Lower leg skin (tissue), 4 donors: ENCODE results near the gene MMP24. TPM values are rescaled to one million over a fixed set of nuclear protein-coding genes. Genes with fewer than 3 reads are reported as not detected.
"Not testable (repeated sequence)": the region's sequence is repeated elsewhere in the genome, so short reads cannot be mapped to it uniquely, and the experiment has no call there.

ENCODE experiments used
- DNase-seq, 2 donors: peaks; one replicate each; pipeline ENCODE4 v3.0.0-alpha.2; 2019; ENCODE audit warnings: low spot score in 2 of 2
- H3K4me3 ChIP-seq: fragments of 200-600 bp; sonication (generic); 2 replicates; pipeline ENCODE4 v1.5.1; 2017; ENCODE audit warnings: mild to moderate bottlenecking, low read depth; ENCODE audit not compliant: poor library complexity, severe bottlenecking
- CTCF ChIP-seq, 3 donors: fragments of 450-650 bp; IDR thresholded peaks; one replicate each; pipeline ENCODE4 v1.5.1; 2016; ENCODE audit warnings: antibody characterized with exemption in 3 of 3, mild to moderate bottlenecking in 3 of 3, moderate library complexity in 2 of 3
- POLR2A ChIP-seq, 2 donors: fragments of 450-650 bp; IDR thresholded peaks; one replicate each; pipeline ENCODE4 v1.6.1; 2016 to 2017; ENCODE audit warnings: antibody characterized with exemption in 2 of 2, mild to moderate bottlenecking in 1 of 2, moderate library complexity in 1 of 2
- WGBS, 2 donors: methylation state at CpG; one replicate each; pipeline ENCODE4 v1.1.5; 2018; 5-methylcytosine and 5-hydroxymethylcytosine counted together
- intact Hi-C: fragments of 100-400 bp; cut with DNase I; formaldehyde crosslinking; loops from one replicate; pipeline ENCODE4 v1.15.0; 2023; ENCODE audit warnings: low total_unique reads
- total RNA-seq, 4 donors: library from RNA; depleted of rRNA; stranded (reverse); fragments of >200 nt; gene quantifications; one replicate each; pipeline ENCODE4 v1.1.0, GENCODE V29; 2016

Gene MMP24
- total RNA-seq, 4 donors from 2014 or later, result 0.11 to 0.71 (median 0.27) TPM; not detected in 1

GRCh38 chr20:35311409-35311808, 84.9 kb downstream of the MMP24 start:
- H3K4me3 ChIP-seq, result no peak overlapping the region
- intact Hi-C loops, result no loop called here
- 67% methylated on average over 2 of the region's 2 CpGs for WGBS, 2 donors
- TF ChIP-seq POLR2A (IDR thresholded peaks at IDR 0.05), result no peak
- TF ChIP-seq CTCF (IDR thresholded peaks at IDR 0.05), result no peak
- DNase-seq, result no peak

GRCh38 chr20:35311822-35312221, 85.3 kb downstream of the MMP24 start:
- intact Hi-C loops, result no loop called here
- 87 to 93% methylated on average over 5 of the region's 5 CpGs for WGBS, 2 donors
- H3K4me3 ChIP-seq, result no peak overlapping the region
- TF ChIP-seq CTCF (IDR thresholded peaks at IDR 0.05) (no peak), POLR2A (IDR thresholded peaks at IDR 0.05) (no peak)
- DNase-seq, result no peak

- no peak for DNase-seq
- 65 to 79% methylated on average over 1 of the region's 1 CpG for WGBS, 2 donors
- TF ChIP-seq CTCF (IDR thresholded peaks at IDR 0.05) (no peak), POLR2A (IDR thresholded peaks at IDR 0.05) (no peak)
- H3K4me3 ChIP-seq, result no peak overlapping the region
- intact Hi-C loops, result no loop called here
Observed at GRCh38 chr20:35312318-35312717, 85.8 kb downstream of the MMP24 start.

GRCh38 chr20:35314816-35315631, 88.5 kb downstream of the MMP24 start:
- intact Hi-C loops, result no loop called here
- WGBS, 2 donors, result 68 to 77% methylated on average over 3 of the region's 3 CpGs
- TF ChIP-seq POLR2A (IDR thresholded peaks at IDR 0.05) (no peak), CTCF (IDR thresholded peaks at IDR 0.05) (no peak)

GRCh38 chr20:35315632-35316020, 89.1 kb downstream of the MMP24 start:
- DNase-seq, H3K4me3 ChIP-seq, intact Hi-C loops: not testable (repeated sequence)
- WGBS, 2 donors, result 92 to 96% methylated on average over 7 of the region's 7 CpGs

More at GRCh38 chr20:35314816-35315631, 88.5 kb downstream of the MMP24 start:
- no peak overlapping the region for H3K4me3 ChIP-seq
- DNase-seq, result no peak

- DNase-seq, result no peak
- WGBS, 2 donors, result 81 to 84% methylated on average over 2 of the region's 2 CpGs
- TF ChIP-seq POLR2A (IDR thresholded peaks at IDR 0.05) (no peak), CTCF (IDR thresholded peaks at IDR 0.05) (no peak)
- H3K4me3 ChIP-seq, result no peak overlapping the region
- intact Hi-C loops, result no loop called here
Observed at GRCh38 chr20:35316086-35316485, 89.6 kb downstream of the MMP24 start.
